Raji (cell line): ENCODE results near the gene CTNNA2.

ENCODE experiments used
- POLR2A ChIP-seq: IDR thresholded peaks from 2 replicates; pipeline ENCODE4 v1.6.1; 2011; ENCODE audit warnings: low read depth, low read length, control low read depth; ENCODE audit not compliant: insufficient read depth

The CTNNA2 gene

GRCh38 chr2:80187156-80187555 is 674.3 kb downstream of the CTNNA2 start:
- TF ChIP-seq POLR2A, result no peak

- no peak for TF ChIP-seq POLR2A
These were observed 677.3 kb downstream of the CTNNA2 start for GRCh38 chr2:80190166-80190565.

GRCh38 chr2:80193566-80193965 is 680.7 kb downstream of the CTNNA2 start:
- no peak for TF ChIP-seq POLR2A

- no peak for TF ChIP-seq POLR2A
These were observed 682.2 kb downstream of the CTNNA2 start for GRCh38 chr2:80195034-80195433.

- no peak for TF ChIP-seq POLR2A
These were observed 685.2 kb downstream of the CTNNA2 start for GRCh38 chr2:80198042-80198441.

GRCh38 chr2:80199504-80199903 is 686.7 kb downstream of the CTNNA2 start:
- TF ChIP-seq POLR2A, result no peak

- TF ChIP-seq POLR2A, result no peak
These were observed 692.6 kb downstream of the CTNNA2 start for GRCh38 chr2:80205498-80205897.

- no peak for TF ChIP-seq POLR2A
These were observed 696.6 kb downstream of the CTNNA2 start for GRCh38 chr2:80209458-80209857.

- no peak for TF ChIP-seq POLR2A
These were observed 704.6 kb downstream of the CTNNA2 start for GRCh38 chr2:80217446-80217845.

GRCh38 chr2:80222644-80223043 is 709.8 kb downstream of the CTNNA2 start:
- TF ChIP-seq POLR2A, result no peak

GRCh38 chr2:80231421-80231820 is 718.6 kb downstream of the CTNNA2 start:
- no peak for TF ChIP-seq POLR2A

GRCh38 chr2:80233333-80233732 is 720.5 kb downstream of the CTNNA2 start:
- no peak for TF ChIP-seq POLR2A

GRCh38 chr2:80238692-80239469 is 726.0 kb downstream of the CTNNA2 start:
- no peak for TF ChIP-seq POLR2A

- TF ChIP-seq POLR2A, result no peak
These were observed 729.6 kb downstream of the CTNNA2 start for GRCh38 chr2:80242355-80242910.

GRCh38 chr2:80244905-80245584 is 732.2 kb downstream of the CTNNA2 start:
- TF ChIP-seq POLR2A, result no peak

- no peak for TF ChIP-seq POLR2A
These were observed 733.7 kb downstream of the CTNNA2 start for GRCh38 chr2:80246534-80246933.
